Uterus (tissue), 2 donors: ENCODE measurements around the gene SPANXN4.

Experiments used
- CTCF ChIP-seq, 4 experiments: fragments of 200-600 bp in 2 of 4; fragments of 450-650 bp in 2 of 4; sonication (generic) in 2 of 4; IDR thresholded peaks; one replicate each; pipeline ENCODE4 v1.5.1; 2016 to 2019; ENCODE audit warnings: antibody characterized with exemption in 4 of 4, mild to moderate bottlenecking in 2 of 4, moderate library complexity in 1 of 4
- POLR2A ChIP-seq, 2 donors: fragments of 450-650 bp; IDR thresholded peaks; one replicate each; pipeline ENCODE4 v1.6.1; 2016; ENCODE audit warnings: antibody characterized with exemption in 2 of 2, mild to moderate bottlenecking in 1 of 2, moderate library complexity in 1 of 2

DNA sequence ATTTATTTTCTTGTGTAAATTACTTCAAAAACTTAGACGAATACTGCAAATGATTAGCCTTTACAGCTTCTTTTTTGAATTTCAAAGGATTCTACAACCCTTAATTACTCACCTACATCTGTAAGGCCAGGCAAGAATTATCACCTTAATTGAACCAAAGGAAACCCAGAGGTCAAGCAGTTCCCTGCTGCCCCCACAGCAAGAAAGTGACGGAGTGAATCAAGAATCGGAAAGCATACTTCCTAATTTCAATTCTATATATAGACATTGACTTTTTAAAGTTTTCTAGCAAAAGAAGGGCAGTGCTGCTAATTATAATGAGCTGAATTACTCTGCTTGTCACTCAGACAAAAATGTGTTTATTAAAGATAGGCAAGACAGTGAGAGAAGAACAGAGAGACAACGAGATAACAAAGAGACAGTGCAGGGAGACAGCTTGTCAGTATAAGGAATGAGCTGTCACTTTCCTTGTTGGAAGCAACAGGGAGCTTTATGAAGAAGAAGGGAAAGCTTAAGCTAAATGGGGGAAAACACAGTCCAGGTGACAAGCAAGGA, 47.5 kb upstream of the SPANXN4 start:
- TF ChIP-seq CTCF (IDR thresholded peaks at IDR 0.05): no peak
- TF ChIP-seq POLR2A (IDR thresholded peaks at IDR 0.05): no peak
